Activated CD4-positive, alpha-beta T cell treated with anti-CD3 and anti-CD28 coated beads, Interleukin-2, amount 10 ng/mL, durations not matched to agents 24 days and 14 days (primary cell): ENCODE data around the gene MCAT. TPM values are rescaled to one million over a fixed set of nuclear protein-coding genes. Genes with fewer than 3 reads are reported as not detected.
A peak's percentile ranks its signal among the peaks of the same experiment; 100 is the strongest.

Experiments
- DNase-seq: peaks from one replicate; pipeline ENCODE4 v3.0.0; 2022
- H3K27ac Mint-ChIP-seq: one replicate; pipeline ENCODE4 v1.8.0; 2022; ENCODE audit warnings: mild to moderate bottlenecking, mixed read lengths
- H3K27me3 Mint-ChIP-seq: one replicate; pipeline ENCODE4 v1.8.0; 2022; ENCODE audit warnings: mixed read lengths
- H3K36me3 Mint-ChIP-seq: one replicate; pipeline ENCODE4 v1.8.0; 2022; ENCODE audit warnings: low read depth, mild to moderate bottlenecking, mixed read lengths
- H3K4me1 Mint-ChIP-seq: one replicate; pipeline ENCODE4 v1.8.0; 2021; ENCODE audit warnings: mixed read lengths
- H3K4me3 Mint-ChIP-seq: one replicate; pipeline ENCODE4 v1.8.0; 2022; ENCODE audit warnings: mild to moderate bottlenecking, moderate library complexity, mixed read lengths
- H3K9me3 Mint-ChIP-seq: one replicate; pipeline ENCODE4 v1.8.0; 2021; ENCODE audit warnings: mixed read lengths
- intact Hi-C: fragments of 100-400 bp; cut with micrococcal nuclease; formaldehyde crosslinking; loops from one replicate; pipeline ENCODE4 v1.15.1; 2023
- total RNA-seq: library from RNA; stranded (reverse); gene quantifications from 2 replicates; pipeline ENCODE4 v1.2.3, GENCODE V29; 2022

Gene MCAT
- total RNA-seq, 1 donor from 2014 or later, result 20.9 TPM

GRCh38 chr22:43092085-43092484 lies 51.1 kb downstream of the MCAT start:
- Mint-ChIP-seq H3K36me3 (peaks cover 2% of the 10 kb centered on the region), H3K4me3 (no peak overlapping the region), H3K27me3 (no peaks in the 10 kb centered on the region), H3K4me1 (peaks cover 13% of the 10 kb centered on the region), H3K27ac (no peak overlapping the region), H3K9me3 (peaks cover 7% of the 10 kb centered on the region)
- intact Hi-C loops, result no loop called here
- DNase-seq, result no peak

DNA sequence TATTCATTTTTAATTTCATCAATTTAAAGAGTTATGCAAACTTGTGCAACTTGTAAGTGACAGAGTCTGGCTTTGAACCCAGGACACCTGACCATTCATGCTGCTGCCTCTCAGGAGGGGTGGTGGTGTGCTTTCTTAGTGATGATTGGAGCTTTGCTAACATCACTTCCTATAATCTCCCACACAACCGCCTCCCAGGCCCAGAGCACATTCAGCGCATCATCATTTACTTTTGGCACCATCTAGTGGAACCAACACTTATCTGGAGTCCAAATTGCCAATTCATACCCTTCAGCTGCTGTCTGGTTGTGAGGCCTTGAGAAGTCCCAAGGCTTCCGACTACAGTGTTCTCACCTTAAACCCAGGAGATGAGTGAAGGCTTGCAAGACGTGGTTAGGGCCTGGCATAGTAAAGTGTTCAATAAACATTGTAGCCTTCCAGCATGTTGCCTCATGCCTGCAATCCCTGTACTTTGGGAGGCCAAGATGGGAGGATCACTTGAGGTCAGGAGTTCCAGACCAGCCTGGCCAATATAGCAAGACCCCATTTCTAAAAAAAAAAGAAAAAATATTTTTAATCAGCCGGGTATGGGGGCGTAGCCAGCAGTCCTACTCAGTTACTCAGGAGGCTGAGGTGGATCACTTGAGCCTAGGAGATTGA lies 52.9 kb downstream of the MCAT start:
- peak; percentile 85 for DNase-seq
- Mint-ChIP-seq H3K27ac (peak overlapping the region; percentile 41), H3K4me1 (peaks cover 23% of the 10 kb centered on the region), H3K27me3 (no peaks in the 10 kb centered on the region), H3K4me3 (peak overlapping the region; percentile 91), H3K9me3 (no peaks in the 10 kb centered on the region), H3K36me3 (no peaks in the 10 kb centered on the region)
- intact Hi-C loops, result loop anchor here (1.0 kb wide), 2 partner anchors 310 to 469 kb away; no protein-coding TSS in a partner anchor

DNA sequence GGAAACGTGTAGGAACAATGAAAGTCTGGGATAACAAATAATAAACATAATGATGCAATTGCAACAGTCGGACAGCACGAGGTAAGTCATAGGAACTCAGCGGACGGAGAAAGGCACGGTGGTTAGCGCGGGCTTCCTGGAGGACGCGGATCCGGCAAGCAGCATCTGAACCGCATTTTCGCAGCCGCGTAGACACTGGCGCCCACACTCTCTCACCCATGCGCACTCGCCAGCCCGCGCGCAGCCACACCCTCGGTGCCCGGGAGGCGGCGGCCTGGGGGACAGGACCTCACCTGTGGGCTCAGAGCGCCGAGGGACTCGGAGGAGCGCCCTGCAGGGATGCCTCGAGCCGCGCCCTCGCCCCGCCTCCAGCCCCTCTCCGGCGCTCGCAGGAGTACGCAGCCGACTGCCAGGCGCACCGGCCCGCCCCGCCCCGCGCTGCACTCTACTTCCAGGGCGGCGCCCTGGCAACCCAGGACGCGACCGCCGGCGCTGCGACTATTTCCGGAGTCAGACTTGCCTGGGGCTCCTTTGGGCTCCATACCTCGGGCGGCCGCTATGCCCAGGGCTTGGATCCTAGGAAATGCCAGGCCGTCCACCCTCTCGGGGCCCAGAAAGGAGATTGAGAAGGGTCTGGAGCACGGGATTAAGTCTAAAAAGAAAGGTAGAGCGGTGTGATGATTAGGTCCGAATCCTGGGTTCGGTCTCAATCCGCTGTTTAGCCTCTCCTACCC lies 54.0 kb downstream of the MCAT start, which contains the start of gene TTLL1:
Gene TTLL1 (minus strand): TSS at position 408 of the 734 bp plus-strand sequence. CDS start 13,805 bp downstream, outside the sequence.
- intact Hi-C loops, result loop anchor here (1.0 to 10.0 kb wide), 3 partner anchors 74 to 427 kb away; partner anchors contain the start of gene PACSIN2
- Mint-ChIP-seq H3K36me3 (no peaks in the 10 kb centered on the region), H3K4me1 (peaks cover 23% of the 10 kb centered on the region), H3K9me3 (no peaks in the 10 kb centered on the region), H3K4me3 (peak within 1 kb of the TSS; percentile 91), H3K27ac (peak within 1 kb of the TSS; percentile 93), H3K27me3 (no peaks in the 10 kb centered on the region)
- peak; percentile 97 for DNase-seq

DNA sequence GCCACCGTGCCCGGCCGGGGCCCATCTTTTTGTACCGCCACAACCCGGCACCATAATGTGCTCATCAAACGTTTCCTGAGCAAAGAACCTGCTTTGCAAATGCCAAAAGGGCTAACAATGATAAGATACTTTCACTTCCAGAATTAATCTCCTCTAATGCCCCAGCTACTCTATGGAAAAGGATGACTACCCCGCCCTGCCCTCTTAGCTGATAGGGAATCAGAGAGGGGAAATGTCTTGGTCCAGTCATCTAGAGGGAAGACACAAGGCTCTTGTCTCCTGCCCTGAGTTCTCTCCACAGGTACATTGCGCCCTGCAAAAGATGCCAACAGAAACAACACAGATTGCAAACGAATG lies 54.6 kb downstream of the MCAT start:
- H3K9me3 Mint-ChIP-seq, result no peaks in the 10 kb centered on the region
- H3K27me3 Mint-ChIP-seq, result no peaks in the 10 kb centered on the region
- H3K36me3 Mint-ChIP-seq, result no peaks in the 10 kb centered on the region
- DNase-seq, result no peak
- intact Hi-C loops, result loop anchor here (10.0 kb wide), 1 partner anchor 224 kb away; no protein-coding TSS in a partner anchor
- peak overlapping the region; percentile 93 for H3K27ac Mint-ChIP-seq
- peak overlapping the region; percentile 91 for H3K4me3 Mint-ChIP-seq
- peaks cover 23% of the 10 kb centered on the region for H3K4me1 Mint-ChIP-seq

DNA sequence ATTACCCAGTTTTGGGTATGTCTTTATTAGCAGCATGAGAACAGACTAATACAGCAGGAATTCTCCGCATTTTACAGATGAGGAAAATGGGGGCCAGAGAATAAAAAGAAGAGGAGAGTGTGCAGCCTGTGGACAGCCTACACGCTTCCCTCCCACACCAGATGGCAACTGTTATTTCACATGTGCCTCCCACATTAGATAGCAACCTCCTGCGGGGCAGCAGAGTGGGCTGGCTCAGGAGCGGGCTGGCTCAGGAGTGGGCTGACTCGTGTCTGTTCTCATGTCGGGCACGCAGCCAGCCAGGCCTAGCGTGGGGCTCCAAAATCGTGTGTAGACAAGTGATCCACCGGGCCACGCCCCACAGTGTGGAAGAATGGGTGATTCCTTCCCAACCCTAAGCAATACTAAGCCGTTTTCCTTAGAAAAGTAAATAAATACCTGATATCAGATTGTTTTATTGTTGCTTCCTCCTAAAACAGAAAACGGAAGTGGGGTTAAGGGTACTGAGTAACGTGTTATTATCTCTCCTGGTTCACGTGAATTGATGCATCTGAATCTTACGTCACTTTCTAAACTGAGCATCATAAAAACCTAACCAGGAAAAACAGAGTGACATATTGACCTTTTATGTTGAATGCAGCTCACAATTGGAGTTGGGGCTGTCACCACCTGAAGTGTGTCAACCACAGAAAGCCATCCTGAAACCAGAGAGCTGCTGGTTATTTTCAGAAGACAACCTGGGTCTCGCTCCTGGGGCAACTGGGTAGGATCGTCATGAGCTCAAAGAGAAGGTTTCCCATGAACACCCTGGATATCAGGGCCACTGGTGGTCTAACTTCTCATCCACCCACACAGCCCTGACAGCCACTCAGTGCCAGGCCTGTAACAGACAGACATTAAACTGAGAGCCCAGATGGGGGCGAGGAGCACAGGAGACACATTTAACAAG lies 57.3 kb downstream of the MCAT start:
- peaks cover 19% of the 10 kb centered on the region for H3K4me1 Mint-ChIP-seq
- no peaks in the 10 kb centered on the region for H3K27me3 Mint-ChIP-seq
- H3K27ac Mint-ChIP-seq, result peak overlapping the region; percentile 20
- H3K4me3 Mint-ChIP-seq, result no peak overlapping the region
- no peak for DNase-seq
- no peaks in the 10 kb centered on the region for H3K9me3 Mint-ChIP-seq
- no peaks in the 10 kb centered on the region for H3K36me3 Mint-ChIP-seq
- intact Hi-C loops, result loop anchor here (10.0 kb wide), 1 partner anchor 221 kb away; no protein-coding TSS in a partner anchor

Other genes starting within 250 kb of the MCAT start
- gene PACSIN2, start 128.2 kb downstream of the MCAT start, total RNA-seq, result 32.5 and 33.0 TPM in 2 replicates
- 2.6 TPM in 2 replicates for gene TTLL1, start 54.0 kb downstream of the MCAT start, total RNA-seq
- 1.7 and 2.5 TPM in 2 replicates for gene BIK, start 32.6 kb downstream of the MCAT start, total RNA-seq
- 126 and 138 TPM in 2 replicates for gene TSPO, start 8.2 kb upstream of the MCAT start, total RNA-seq
- gene TTLL12, start 43.7 kb upstream of the MCAT start, total RNA-seq, result 118 TPM in 2 replicates
- gene SCUBE1, start 200.0 kb upstream of the MCAT start, total RNA-seq, result not detected in 2 replicates